Thoracic aorta endothelial cell (primary cell): Measurements from ENCODE around the gene GIPR. TPM values are rescaled to one million over a fixed set of nuclear protein-coding genes. Genes with fewer than 3 reads are reported as not detected.

ENCODE experiments used
- small RNA-seq: library from RNA; depleted of rRNA; stranded (forward); fragments of <200 nt; gene quantifications from one replicate; pipeline ENCODE3, GENCODE V24; 2012
- total RNA-seq: library from RNA; depleted of rRNA; stranded (reverse); fragments of >200 nt; gene quantifications from 2 replicates; pipeline ENCODE4 v1.2.3, GENCODE V29; 2012

Gene GIPR, protein sequence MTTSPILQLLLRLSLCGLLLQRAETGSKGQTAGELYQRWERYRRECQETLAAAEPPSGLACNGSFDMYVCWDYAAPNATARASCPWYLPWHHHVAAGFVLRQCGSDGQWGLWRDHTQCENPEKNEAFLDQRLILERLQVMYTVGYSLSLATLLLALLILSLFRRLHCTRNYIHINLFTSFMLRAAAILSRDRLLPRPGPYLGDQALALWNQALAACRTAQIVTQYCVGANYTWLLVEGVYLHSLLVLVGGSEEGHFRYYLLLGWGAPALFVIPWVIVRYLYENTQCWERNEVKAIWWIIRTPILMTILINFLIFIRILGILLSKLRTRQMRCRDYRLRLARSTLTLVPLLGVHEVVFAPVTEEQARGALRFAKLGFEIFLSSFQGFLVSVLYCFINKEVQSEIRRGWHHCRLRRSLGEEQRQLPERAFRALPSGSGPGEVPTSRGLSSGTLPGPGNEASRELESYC
- total RNA-seq: not detected in 2 replicates

GRCh38 chr19:45667620-45668341, at the start of gene GIPR:
TSS of gene GIPR (plus strand) at chr19:45668221. CDS start at chr19:45669521, 1,300 bp downstream.

DNA sequence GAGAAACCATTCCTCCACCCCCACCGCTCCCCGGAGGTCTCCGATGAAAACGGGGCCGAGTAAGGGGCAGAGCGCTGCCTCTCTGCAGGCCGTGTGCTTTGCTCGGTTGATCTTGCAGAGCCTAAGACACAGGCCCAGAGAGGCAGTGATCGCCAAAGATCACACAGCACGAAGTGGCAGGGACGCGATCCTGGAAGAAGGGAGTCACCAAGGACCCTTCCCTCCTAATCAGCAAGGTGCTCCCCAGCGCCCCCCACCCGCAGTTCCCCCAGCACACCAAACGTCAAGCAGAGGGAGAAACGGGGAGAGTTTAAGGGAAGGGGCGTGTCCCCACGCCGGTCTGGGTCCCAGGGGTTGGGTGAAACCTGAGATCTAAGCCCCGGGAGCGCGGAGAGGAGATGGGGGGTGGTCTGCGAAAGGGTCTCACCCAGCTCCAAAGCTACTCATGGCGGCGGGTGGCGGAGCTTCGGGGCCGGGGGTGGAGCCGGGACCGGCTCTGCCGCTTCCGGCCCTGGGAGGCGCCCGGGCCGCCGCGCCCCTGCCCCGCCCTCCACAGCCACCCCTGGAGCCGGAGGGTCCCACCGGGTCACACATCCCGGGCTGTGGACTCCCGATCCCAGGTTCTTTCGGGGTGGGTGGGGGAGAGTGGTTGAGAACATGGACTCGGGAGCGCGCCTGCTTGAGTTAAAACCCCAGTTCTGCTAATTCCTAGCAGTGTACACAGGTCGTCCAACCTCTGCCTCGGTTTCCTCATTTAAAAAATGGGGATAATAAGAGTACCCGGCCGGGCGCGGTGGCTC, 28.9 kb upstream of the GIPR start, which contains the start of gene EML2:
Gene EML2 (minus strand): TSS at position 468 of the 800 bp plus-strand sequence. CDS start 21 bp downstream, at position 447.

DNA sequence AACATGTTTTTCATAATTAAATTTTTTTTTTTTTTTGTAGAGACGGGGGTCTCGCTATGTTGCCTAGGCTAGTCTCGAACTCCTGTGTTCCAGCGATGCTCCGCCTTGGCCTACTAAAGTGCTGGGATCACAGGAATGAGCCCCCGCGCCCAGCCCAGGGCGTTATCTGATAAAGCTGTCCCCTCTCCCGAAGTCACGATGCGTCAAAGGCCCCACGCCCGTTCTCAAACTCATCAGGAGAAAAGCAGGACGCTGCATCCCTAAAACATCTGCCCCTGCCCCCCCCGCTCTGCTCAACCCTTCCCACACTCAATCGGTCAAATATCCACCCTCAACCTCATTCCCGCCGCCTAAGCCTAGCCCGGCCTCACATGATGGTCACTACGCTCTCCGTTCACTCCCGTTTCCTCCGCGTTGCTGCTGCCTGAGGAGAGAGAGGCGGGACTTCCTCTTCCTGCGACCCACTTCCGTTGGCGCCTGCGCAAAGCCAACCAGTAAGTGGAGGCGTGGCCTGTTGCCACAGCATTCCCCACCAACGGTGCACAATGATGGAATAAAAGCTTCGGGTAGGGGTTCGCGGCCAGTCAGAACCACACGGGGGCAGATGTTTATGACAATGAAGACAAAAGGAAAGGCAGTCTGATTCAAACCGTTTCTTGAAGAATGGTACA, 23.6 kb downstream of the GIPR start, which contains the start of gene SNRPD2:
Gene SNRPD2 (minus strand): TSS at position 438 of the 671 bp plus-strand sequence. CDS start 65 bp downstream, at position 373.

DNA sequence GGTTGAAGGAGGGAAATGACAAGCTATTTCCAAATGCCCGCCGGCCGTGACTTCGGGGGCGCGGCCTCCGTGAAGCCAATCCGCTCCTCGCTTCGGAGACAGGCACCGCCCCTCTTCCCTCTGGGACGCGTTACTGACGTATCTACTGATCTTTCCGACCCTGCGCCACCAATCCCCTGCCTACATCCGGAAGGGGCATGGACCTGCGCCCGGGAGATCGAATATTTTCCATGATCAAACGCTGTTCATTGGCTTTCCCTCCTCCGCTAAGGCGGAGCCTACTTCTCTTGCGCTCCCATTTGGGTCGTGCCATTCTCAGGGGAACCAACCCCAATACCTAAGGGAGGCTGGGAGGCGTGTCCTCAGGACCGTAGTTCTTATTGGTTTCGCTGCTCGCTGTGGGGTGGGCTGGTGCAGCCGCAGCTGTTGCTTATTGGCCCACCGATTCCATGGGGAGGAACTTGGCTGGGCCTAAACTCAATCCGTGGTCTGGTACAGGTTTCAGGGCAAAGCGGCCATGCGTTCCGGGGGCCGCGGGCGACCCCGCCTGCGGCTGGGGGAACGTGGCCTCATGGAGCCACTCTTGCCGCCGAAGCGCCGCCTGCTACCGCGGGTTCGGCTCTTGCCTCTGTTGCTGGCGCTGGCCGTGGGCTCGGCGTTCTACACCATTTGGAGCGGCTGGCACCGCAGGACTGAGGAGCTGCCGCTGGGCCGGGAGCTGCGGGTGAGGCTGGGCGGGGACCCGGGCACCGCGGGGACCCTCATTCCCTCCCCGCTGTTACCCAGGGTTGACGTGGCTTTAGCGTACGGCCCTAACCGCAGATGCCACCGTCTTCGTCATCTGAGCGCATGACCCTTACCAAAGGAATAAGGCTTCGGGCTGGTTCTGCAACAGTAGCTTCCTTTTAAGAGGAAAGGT, 24.4 kb downstream of the GIPR start, which contains the start of gene QPCTL:
Gene QPCTL (plus strand): TSS at position 480 of the 919 bp plus-strand sequence. CDS start 38 bp downstream, at position 518.

DNA sequence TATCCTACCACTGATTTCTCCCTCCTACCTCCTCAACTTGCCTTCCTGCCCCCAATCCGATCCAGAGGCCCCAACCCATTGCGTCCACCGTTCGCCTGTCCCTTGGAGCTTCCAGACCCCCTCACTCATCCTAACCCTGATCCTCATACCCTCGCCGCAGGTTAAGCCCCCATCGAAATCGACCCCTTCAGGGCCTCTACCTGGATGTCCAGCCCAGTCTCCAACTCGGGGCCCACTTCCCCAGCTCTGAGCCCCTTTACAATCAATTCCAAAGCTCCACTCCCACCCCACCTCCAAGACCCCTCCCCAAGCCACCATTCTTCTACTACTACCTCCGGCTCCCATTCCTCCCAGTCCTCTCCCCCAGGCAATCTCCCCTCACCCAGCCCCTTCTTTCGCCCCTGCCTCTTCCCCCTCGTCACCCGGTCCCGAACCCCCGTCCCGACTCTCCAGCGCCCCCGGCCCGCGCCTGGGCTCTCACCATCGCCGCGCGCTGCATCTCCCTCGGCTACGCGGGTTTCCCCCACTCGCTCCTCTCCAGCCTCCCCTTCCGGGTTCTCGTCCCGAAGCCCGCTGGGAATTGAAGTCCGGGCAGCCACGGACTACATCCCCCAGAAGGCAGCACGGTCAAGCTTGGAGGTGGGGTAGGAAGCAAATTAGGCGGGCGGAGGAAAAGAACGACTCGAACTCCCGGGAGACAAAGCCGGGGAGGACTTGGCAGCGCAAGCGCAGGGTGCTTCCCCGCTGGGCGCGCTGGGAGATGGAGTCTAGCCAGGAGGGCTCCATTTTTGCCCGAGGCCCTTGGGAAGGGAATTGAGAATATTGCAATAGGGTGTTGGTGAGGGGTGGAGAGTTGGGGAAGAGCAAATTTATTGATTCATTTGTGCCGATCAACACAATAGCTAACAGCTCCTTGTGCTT, 62.6 kb downstream of the GIPR start, which contains the start of gene FBXO46:
Gene FBXO46 (minus strand): TSS at position 529 of the 921 bp plus-strand sequence. CDS start 17,401 bp downstream, outside the sequence.

Small RNAs within 50 kb of the gene (small RNA-seq; reads per million reads assigned to genes)
- not detected for gene MIR642A
- not detected for gene RN7SL836P

Other genes with a start within 250 kb of the GIPR start
- 72.9 and 79.9 TPM in 2 replicates for gene ERCC1, start 244.3 kb upstream of the GIPR start, total RNA-seq
- 0.27 and 0.65 TPM in 2 replicates for gene FOSB, start 200.2 kb upstream of the GIPR start, total RNA-seq
- gene RTN2, start 171.2 kb upstream of the GIPR start, total RNA-seq: 5.5 and 6.9 TPM in 2 replicates
- gene PPM1N, start 169.8 kb upstream of the GIPR start, total RNA-seq: 1.5 and 2.1 TPM in 2 replicates
- 178 and 185 TPM in 2 replicates for gene VASP, start 160.7 kb upstream of the GIPR start, total RNA-seq
- gene OPA3, start 83.4 kb upstream of the GIPR start, total RNA-seq: 10.4 and 14.6 TPM in 2 replicates
- gene GPR4, start 66.0 kb upstream of the GIPR start, total RNA-seq: 10.0 and 15.7 TPM in 2 replicates
- 17.2 and 17.7 TPM in 2 replicates for gene EML2, start 28.8 kb upstream of the GIPR start, total RNA-seq
- 195 and 253 TPM in 2 replicates for gene SNRPD2, start 23.7 kb downstream of the GIPR start, total RNA-seq
- 19.4 and 26.7 TPM in 2 replicates for gene QPCTL, start 24.4 kb downstream of the GIPR start, total RNA-seq
- 9.8 and 12.1 TPM in 2 replicates for gene FBXO46, start 62.7 kb downstream of the GIPR start, total RNA-seq
- gene MEIOSIN, start 65.2 kb downstream of the GIPR start, total RNA-seq: not detected in 2 replicates
- 4.1 and 6.4 TPM in 2 replicates for gene SIX5, start 101.0 kb downstream of the GIPR start, total RNA-seq
- gene DMPK, start 114.3 kb downstream of the GIPR start, total RNA-seq: 13.4 and 13.5 TPM in 2 replicates
- gene DMWD, start 124.6 kb downstream of the GIPR start, total RNA-seq: 39.4 and 47.8 TPM in 2 replicates
- gene RSPH6A, start 147.1 kb downstream of the GIPR start, total RNA-seq: 0.13 and 0.14 TPM in 2 replicates
- 38.3 and 47.0 TPM in 2 replicates for gene SYMPK, start 194.9 kb downstream of the GIPR start, total RNA-seq
- not detected in 2 replicates for gene FOXA3, start 196.1 kb downstream of the GIPR start, total RNA-seq
- gene IRF2BP1, start 217.9 kb downstream of the GIPR start, total RNA-seq: 16.1 and 22.4 TPM in 2 replicates
- 2.4 and 2.7 TPM in 2 replicates for gene MYPOP, start 234.4 kb downstream of the GIPR start, total RNA-seq
- not detected in 2 replicates for gene NANOS2, start 246.6 kb downstream of the GIPR start, total RNA-seq